ENCODE results near the gene OTUD5. TPM values are rescaled to one million over a fixed set of nuclear protein-coding genes. Genes with fewer than 3 reads are reported as not detected.
A peak's percentile ranks its signal among the peaks of the same experiment; 100 is the strongest.

OTUD5 gene
- total and polyA plus RNA-seq, 2 of the 13 experiments (the other 11 are each of a cell fraction or from before 2014, with no cell fraction given): 18.4 to 42.2 TPM

- TF ChIP-seq SNAPC4 (CRISPR knock-in tag; IDR thresholded peaks at IDR 0.05) (peak; percentile 86), TIGD3 (CRISPR knock-in tag; IDR thresholded peaks at IDR 0.05; ENCODE audit: borderline replicate concordance) (no peak), DZIP1 (CRISPR knock-in tag; IDR thresholded peaks at IDR 0.05) (0 out of 2 replicates have a peak, but pooled peaks have one; percentile 39), ZNF260 (CRISPR knock-in tag; IDR thresholded peaks at IDR 0.05; ENCODE audit: borderline replicate concordance, low read depth) (no peak), ZNF580 (CRISPR knock-in tag; IDR thresholded peaks at IDR 0.05; ENCODE audit: borderline replicate concordance, low read depth) (no peak), TFE3 (CRISPR knock-in tag; IDR thresholded peaks at IDR 0.05) (peak; percentile 53), TGIF2 (CRISPR knock-in tag; IDR thresholded peaks at IDR 0.05) (no peak), ZBTB43 (CRISPR knock-in tag; conservative IDR thresholded peaks at IDR 0.05) (no peak), ZBTB26 (CRISPR knock-in tag; IDR thresholded peaks at IDR 0.05; ENCODE audit: borderline replicate concordance) (no peak), ZSCAN29 (CRISPR knock-in tag; conservative IDR thresholded peaks at IDR 0.05) (0 out of 2 replicates have a peak, but pooled peaks have one; percentile 38), FOXP1 (IDR thresholded peaks at IDR 0.05) (no peak), FOXP1 (CRISPR knock-in tag; IDR thresholded peaks at IDR 0.05) (0 out of 2 replicates have a peak, but pooled peaks have one; percentile 14)
Measured at GRCh38 chrX:48918643-48919340, 38.6 kb downstream of the OTUD5 start, which contains the start of gene PIM2 (continued).
